ENCODE results near the gene TULP3. TPM values are rescaled to one million over a fixed set of nuclear protein-coding genes. Genes with fewer than 3 reads are reported as not detected.
A peak's percentile ranks its signal among the peaks of the same experiment; 100 is the strongest.

The TULP3 gene
- total and polyA plus RNA-seq, 2 of the 8 experiments (the other 6 are each of a cell fraction or from before 2014, with no cell fraction given), result 18.4 to 21.2 TPM

GRCh38 chr12:2944401-2945047, 53.8 kb downstream of the TULP3 start:
- peak; percentile 94 for FAIRE-seq
- TF ChIP-seq HDAC2 (IDR thresholded peaks at IDR 0.05; ENCODE audit: borderline replicate concordance in 1 of 2, low read depth in 2 of 2, low read length in 2 of 2) (no peak), CHD2 (IDR thresholded peaks at IDR 0.05; ENCODE audit: low read length) (no peak), BACH1 (IDR thresholded peaks at IDR 0.05; ENCODE audit: low read length) (no peak), EP300 (IDR thresholded peaks at IDR 0.05; ENCODE audit: borderline replicate concordance in 1 of 2, low read depth in 2 of 2, low read length in 2 of 2) (no peak), RFX5 (IDR thresholded peaks at IDR 0.05; ENCODE audit: borderline replicate concordance, low read depth, low read length) (no peak), KDM4A (IDR thresholded peaks at IDR 0.05; ENCODE audit: low read depth, low read length, severe bottlenecking) (no peak), ZNF274 (IDR thresholded peaks at IDR 0.05; ENCODE audit: borderline replicate concordance, extremely low read depth, low read length) (no peak), SRF (IDR thresholded peaks at IDR 0.05; ENCODE audit: low read depth, low read length) (no peak), CEBPB (IDR thresholded peaks at IDR 0.05; ENCODE audit: low read depth, low read length) (no peak), BRCA1 (IDR thresholded peaks at IDR 0.05; ENCODE audit: low read depth, low read length) (no peak), KDM1A (IDR thresholded peaks at IDR 0.05; ENCODE audit: borderline replicate concordance, low read length) (no peak), TEAD4 (IDR thresholded peaks at IDR 0.05; ENCODE audit: low read depth, low read length) (peak; percentile 92), KDM5A (IDR thresholded peaks at IDR 0.05; ENCODE audit: low read length) (no peak)

More at GRCh38 chr12:2944401-2945047, 53.8 kb downstream of the TULP3 start:
- Histone ChIP-seq H3K36me3 (ENCODE audit: control insufficient read depth in 2 of 4, insufficient read depth in 4 of 4, low read length in 3 of 4) (peaks cover 0 to 11% (median 0%) of the 10 kb centered on the region in 4 experiments; a peak in 3 of 8 replicates), H3K9me3 (ENCODE audit: insufficient read depth in 2 of 2, low read depth in 1 of 2, low read length in 1 of 2) (no peaks in the 10 kb centered on the region), H3K79me1 (ENCODE audit: low read depth, low read length) (no peaks in the 10 kb centered on the region), H2BK15ac (ENCODE audit: low read length) (no peak overlapping the region), H2BK120ac (replicated peaks; ENCODE audit: low read depth, low read length) (no peak overlapping the region), H3K23ac (ENCODE audit: insufficient read length) (no peak overlapping the region), H3K23me2 (ENCODE audit: low read depth, low read length) (no peaks in the 10 kb centered on the region), H2BK12ac (ENCODE audit: low read depth, low read length) (0 out of 2 replicates have a peak overlapping the region, but pooled peaks have one; percentile 42), H3K79me2 (ENCODE audit: control insufficient read depth in 1 of 2, insufficient read depth in 2 of 2, low read length in 2 of 2) (no peaks in the 10 kb centered on the region), H2BK20ac (ENCODE audit: low read length) (no peak overlapping the region), H2AK5ac (ENCODE audit: low read depth, low read length) (no peak overlapping the region), H3K18ac (ENCODE audit: extremely low read depth, low read length) (no peak overlapping the region), H3K4ac (replicated peaks; ENCODE audit: insufficient read length, low read depth, low read length) (no peak overlapping the region), H3K4me2 (ENCODE audit: insufficient read depth in 1 of 2, low read depth in 2 of 2, low read length in 2 of 2) (no peak overlapping the region), H3K4me3 (ENCODE audit: extremely low read depth in 1 of 4, insufficient read depth in 2 of 4, low read depth in 3 of 4, low read length in 4 of 4) (no peak overlapping the region), H2BK5ac (ENCODE audit: low read depth, low read length) (no peak overlapping the region), H4K5ac (ENCODE audit: insufficient read length, low read depth, low read length) (no peak overlapping the region), H3K4me1 (replicated peaks in 1 of 4; ENCODE audit: control insufficient read depth in 3 of 4, insufficient read depth in 4 of 4, low read length in 3 of 4) (no peaks in the 10 kb centered on the region), H4K20me1 (replicated peaks in 1 of 2; ENCODE audit: control insufficient read depth in 1 of 2, insufficient read depth in 2 of 2, low read length in 2 of 2) (no peaks in the 10 kb centered on the region), H2AFZ (ENCODE audit: low read length) (0 out of 2 replicates have a peak overlapping the region, but pooled peaks have one; percentile 25), H3K9ac (replicated peaks in 1 of 4; ENCODE audit: extremely low read depth in 1 of 4, low read depth in 3 of 4, low read length in 3 of 4) (no peak overlapping the region), H3K56ac (replicated peaks; ENCODE audit: insufficient read length, low read depth, low read length) (no peak overlapping the region), H3K27ac (ENCODE audit: low read depth, low read length) (no peak overlapping the region), H3K27me3 (replicated peaks in 1 of 4; ENCODE audit: control insufficient read depth in 3 of 4, extremely low read depth in 1 of 4, insufficient read depth in 3 of 4, low read length in 3 of 4) (no peaks in the 10 kb centered on the region; a peak in 1 of 7 replicates), H4K91ac (replicated peaks; ENCODE audit: insufficient read length, low read length) (no peak overlapping the region), H3K14ac (ENCODE audit: insufficient read length) (no peak overlapping the region), H4K8ac (ENCODE audit: extremely low read depth, insufficient read depth, low read length) (no peak overlapping the region)
- WGBS, 2 experiments (ENCODE audit: extremely low coverage in 1 of 2, insufficient coverage in 1 of 2, insufficient read length in 1 of 2, insufficient replicate concordance in 2 of 2, low coverage in 1 of 2, low lambda C conversion rate in 2 of 2, missing lambda C conversion rate in 1 of 2), result 43% methylated on average over 24 of the region's 24 CpGs; no CpG with 5 or more reads in 1 of the 2 experiments
- peak; percentile 71 to 94 for DNase-seq (ENCODE audit: low read depth in 1 of 2, low spot score in 2 of 2)
- POLR2A ChIA-PET (ENCODE audit: partially characterized antibody), result interaction anchor here (0.6 to 3.6 kb wide), 14 partner anchors 12 to 148 kb away, joined by 3 to 14 read pairs (median 4); partner anchors contain the start of genes FOXM1, ITFG2, RHNO1 and TEX52
- CTCF ChIA-PET (ENCODE audit: partially characterized antibody), result interaction anchor here (0.6 to 9.9 kb wide), 56 partner anchors 9 to 678 kb away, joined by 3 to 143 read pairs (median 5); partner anchors contain the start of genes FOXM1, NRIP2, RHNO1 and TEX52
